Measurements from ENCODE around the gene ERC2. TPM values are rescaled to one million over a fixed set of nuclear protein-coding genes. Genes with fewer than 3 reads are reported as not detected.

Gene ERC2
- total and polyA plus RNA-seq, 2 donors (not counting 3 experiments of a cell fraction or from before 2014, with no cell fraction given) = 5.6 to 15.5 TPM

DNA sequence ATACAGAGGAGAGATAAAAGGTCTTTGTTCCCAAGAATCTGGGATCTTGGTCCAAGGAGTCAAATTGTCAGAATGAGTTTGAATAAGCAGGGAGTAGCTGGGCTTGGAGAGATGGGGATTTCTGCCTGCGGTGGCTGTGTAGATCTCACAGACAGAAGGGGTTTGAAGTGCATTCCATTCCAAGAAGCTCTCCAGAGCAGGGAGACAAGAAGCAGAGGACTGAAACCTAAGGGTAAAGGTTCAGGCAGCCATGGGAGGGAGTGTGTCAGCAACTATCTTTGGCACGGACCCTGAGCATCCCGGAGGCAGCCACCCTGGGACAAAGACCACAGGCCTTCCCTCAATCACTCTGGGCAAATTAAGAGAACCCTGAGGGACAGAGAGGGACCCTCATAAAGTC is 558.9 kb downstream of the ERC2 start:
- Histone ChIP-seq H2AFZ (ENCODE audit: low read depth, low read length) (no peak overlapping the region), H3K9me1 (replicated peaks; ENCODE audit: control insufficient read depth, extremely low read depth, insufficient read depth, low read length) (no peaks in the 10 kb centered on the region), H3K4me2 (ENCODE audit: insufficient read depth, low read length) (no peak overlapping the region), H3K9ac (replicated peaks; ENCODE audit: extremely low read depth, insufficient read depth, low read length) (no peak overlapping the region), H3K9me3 (replicated peaks; ENCODE audit: control insufficient read depth, insufficient read depth, low read length) (no peaks in the 10 kb centered on the region), H3K36me3 (ENCODE audit: control insufficient read depth in 2 of 2, extremely low read depth in 1 of 2, insufficient read depth in 2 of 2, low read length in 2 of 2) (no peaks in the 10 kb centered on the region), H3K27me3 (ENCODE audit: control insufficient read depth in 2 of 2, insufficient read depth in 2 of 2, low read length in 2 of 2) (no peaks in the 10 kb centered on the region), H3K4me3 (replicated peaks in 1 of 3; ENCODE audit: insufficient read depth in 1 of 3, low read depth in 1 of 3, low read length in 3 of 3) (no peak overlapping the region), H3K79me2 (ENCODE audit: control insufficient read depth, insufficient read depth, low read length) (no peaks in the 10 kb centered on the region), H3K27ac (ENCODE audit: insufficient read depth, low read depth, low read length) (no peak overlapping the region), H4K20me1 (replicated peaks; ENCODE audit: control insufficient read depth, extremely low read depth, insufficient read depth, low read length) (no peaks in the 10 kb centered on the region), H3K4me1 (ENCODE audit: control insufficient read depth, extremely low read depth, insufficient read depth, low read length) (no peaks in the 10 kb centered on the region)
- POLR2A ChIA-PET = no interaction called here
- dilution Hi-C loops (cut with MboI; ENCODE audit: extremely low pct_ligation_motif_present, low sequenced_read_pairs) (no loop called here), intact Hi-C loops (cut with micrococcal nuclease) (no loop called here)
- FAIRE-seq (no peak), DNase-seq (ENCODE audit: low read depth, low spot score) (no peak)
- TF ChIP-seq JUN (IDR thresholded peaks at IDR 0.05; ENCODE audit: borderline replicate concordance, insufficient read depth, insufficient read length, low read depth) = no peak
- TF ChIP-seq, protein P1, sequence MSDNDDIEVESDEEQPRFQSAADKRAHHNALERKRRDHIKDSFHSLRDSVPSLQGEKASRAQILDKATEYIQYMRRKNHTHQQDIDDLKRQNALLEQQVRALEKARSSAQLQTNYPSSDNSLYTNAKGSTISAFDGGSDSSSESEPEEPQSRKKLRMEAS (IDR thresholded peaks at IDR 0.05; ENCODE audit: insufficient read depth, insufficient read length) = no peak
- no peak for TF ChIP-seq POLR2AphosphoS5 (IDR thresholded peaks at IDR 0.05; ENCODE audit: insufficient read depth, low read depth, low read length)
- TF ChIP-seq MYC (IDR thresholded peaks at IDR 0.05; ENCODE audit: low read depth, low read length) = no peak
- TF ChIP-seq EZH2 (IDR thresholded peaks at IDR 0.05; ENCODE audit: borderline replicate concordance, low read depth, low read length, severe bottlenecking) = no peak
- no peak for TF ChIP-seq FOS (IDR thresholded peaks at IDR 0.05; ENCODE audit: borderline replicate concordance, insufficient read depth, low read length)
- TF ChIP-seq GATA2 (IDR thresholded peaks at IDR 0.05; ENCODE audit: insufficient read depth, insufficient read length, low read depth, low read length) = no peak
- no peak for TF ChIP-seq POLR2A (IDR thresholded peaks at IDR 0.05; ENCODE audit: low read depth, low read length)
- no peak for TF ChIP-seq CTCF (IDR thresholded peaks at IDR 0.05; ENCODE audit: extremely low read depth in 1 of 2, insufficient read depth in 1 of 2, low read depth in 1 of 2, low read length in 2 of 2)
- CTCF ChIA-PET = no interaction called here
- BruUV-seq (replicated peaks) = no TSS peak
